ENCODE measurements around the gene ADNP2. TPM values are rescaled to one million over a fixed set of nuclear protein-coding genes. Genes with fewer than 3 reads are reported as not detected.

The ADNP2 gene
- polyA plus RNA-seq, 1 donor = 10.5 TPM

- DNase-seq (ENCODE audit: low read depth) = no peak
These were observed 2.5 kb upstream of the ADNP2 start for GRCh38 chr18:80106482-80107051.

GRCh38 chr18:80107426-80107825 lies 1.6 kb upstream of the ADNP2 start:
- no peak for DNase-seq (ENCODE audit: low read depth)

GRCh38 chr18:80108121-80108536 lies 933 bp upstream of the ADNP2 start:
- DNase-seq (ENCODE audit: low read depth) = no peak

GRCh38 chr18:80109676-80110078 lies 615 bp downstream of the ADNP2 start:
- DNase-seq (ENCODE audit: low read depth) = no peak

- DNase-seq (ENCODE audit: low read depth) = no peak
These were observed 3.7 kb downstream of the ADNP2 start for GRCh38 chr18:80112624-80113248.

- DNase-seq (ENCODE audit: low read depth) = no peak
These were observed 6.0 kb downstream of the ADNP2 start for GRCh38 chr18:80115035-80115434.

GRCh38 chr18:80119111-80119510 lies 10.0 kb downstream of the ADNP2 start:
- no peak for DNase-seq (ENCODE audit: low read depth)

GRCh38 chr18:80120932-80121331 lies 11.9 kb downstream of the ADNP2 start:
- no peak for DNase-seq (ENCODE audit: low read depth)

GRCh38 chr18:80124131-80124530 lies 15.1 kb downstream of the ADNP2 start:
- no peak for DNase-seq (ENCODE audit: low read depth)

- DNase-seq (ENCODE audit: low read depth) = no peak
These were observed 17.7 kb downstream of the ADNP2 start for GRCh38 chr18:80126797-80127196.

- DNase-seq (ENCODE audit: low read depth) = no peak
These were observed 18.6 kb downstream of the ADNP2 start for GRCh38 chr18:80127635-80128034.

- no peak for DNase-seq (ENCODE audit: low read depth)
These were observed 20.8 kb downstream of the ADNP2 start for GRCh38 chr18:80129672-80130367.

GRCh38 chr18:80130555-80130954 lies 21.5 kb downstream of the ADNP2 start:
- no peak for DNase-seq (ENCODE audit: low read depth)

GRCh38 chr18:80132180-80132812 lies 23.2 kb downstream of the ADNP2 start:
- no peak for DNase-seq (ENCODE audit: low read depth)

- DNase-seq (ENCODE audit: low read depth) = no peak
These were observed 24.1 kb downstream of the ADNP2 start for GRCh38 chr18:80133124-80133523.

- DNase-seq (ENCODE audit: low read depth) = no peak
These were observed 26.1 kb downstream of the ADNP2 start for GRCh38 chr18:80135136-80135535.

GRCh38 chr18:80136679-80137078 lies 27.6 kb downstream of the ADNP2 start:
- no peak for DNase-seq (ENCODE audit: low read depth)

- DNase-seq (ENCODE audit: low read depth) = no peak
These were observed 28.1 kb downstream of the ADNP2 start for GRCh38 chr18:80137137-80137536.

- DNase-seq (ENCODE audit: low read depth) = no peak
These were observed 28.9 kb downstream of the ADNP2 start for GRCh38 chr18:80137976-80138375.

- DNase-seq (ENCODE audit: low read depth) = no peak
These were observed 31.5 kb downstream of the ADNP2 start for GRCh38 chr18:80140455-80140985.

- no peak for DNase-seq (ENCODE audit: low read depth)
These were observed 34.8 kb downstream of the ADNP2 start for GRCh38 chr18:80143881-80144280.

- no peak for DNase-seq (ENCODE audit: low read depth)
These were observed 36.2 kb downstream of the ADNP2 start for GRCh38 chr18:80145196-80145804.

Data from forelimb muscle (tissue), 1 donor.